Esophagus muscularis mucosa (tissue), 4 donors: ENCODE measurements around the gene CTNNA1.

ENCODE experiments used
- EP300 ChIP-seq: sonication (generic); formaldehyde crosslinking; IDR thresholded peaks from one replicate; pipeline ENCODE4 v1.6.1; 2017; ENCODE audit warnings: antibody characterized with exemption
- POLR2A ChIP-seq: fragments of 450-650 bp; IDR thresholded peaks from one replicate; pipeline ENCODE4 v1.6.1; 2017; ENCODE audit warnings: antibody characterized with exemption, moderate library complexity, mild to moderate bottlenecking, low read depth
- POLR2AphosphoS5 ChIP-seq, 2 donors: sonication (generic); formaldehyde crosslinking; IDR thresholded peaks; one replicate each; pipeline ENCODE4 v1.6.1; 2017; ENCODE audit warnings: antibody characterized with exemption in 2 of 2
- TF ChIP-seq, protein P1 (sequence below), 3 experiments: fragments of 200-600 bp in 2 of 3; fragments of 450-650 bp in 1 of 3; sonication (generic) in 2 of 3; IDR thresholded peaks; one replicate each; pipeline ENCODE4 v1.5.1; 2017 to 2019; ENCODE audit warnings: antibody characterized with exemption in 3 of 3, mild to moderate bottlenecking in 2 of 3, moderate library complexity in 1 of 3

DNA sequence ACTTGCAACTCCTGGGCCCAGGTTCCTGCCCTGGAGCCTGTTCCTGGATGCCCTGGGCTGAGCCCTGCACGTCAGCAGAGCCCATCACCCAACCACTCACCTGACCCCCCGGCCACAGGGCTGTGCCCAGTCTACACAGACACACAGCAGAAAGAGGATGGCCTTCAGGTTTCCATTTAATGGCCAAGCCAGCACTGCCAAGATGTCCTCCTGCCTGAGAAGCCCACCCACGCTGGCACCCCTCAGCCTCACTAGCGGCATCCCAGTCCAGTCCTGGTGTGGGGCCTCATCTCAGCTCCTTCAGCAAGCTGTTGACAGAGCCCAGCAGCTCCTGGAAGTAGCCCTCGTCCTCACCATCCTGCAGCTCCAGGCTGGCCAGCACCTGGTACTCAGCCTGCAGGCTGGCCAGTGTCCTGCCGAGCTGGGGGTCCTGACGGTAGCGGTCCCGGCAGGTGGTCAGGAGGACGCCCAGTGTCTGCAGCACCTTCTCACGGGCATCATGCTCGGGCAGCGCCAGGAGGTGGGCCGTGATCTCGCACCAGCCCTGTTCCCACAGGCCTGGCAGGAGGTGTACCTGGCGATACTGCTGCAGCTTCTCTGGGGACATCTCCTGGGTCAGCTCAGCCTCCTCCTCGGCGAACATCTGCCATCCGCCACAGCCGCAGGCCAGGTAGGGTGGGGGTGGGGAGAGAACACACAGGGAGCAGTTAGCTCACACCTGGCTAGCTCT is 193.8 kb downstream of the CTNNA1 start:
- TF ChIP-seq, protein P1, sequence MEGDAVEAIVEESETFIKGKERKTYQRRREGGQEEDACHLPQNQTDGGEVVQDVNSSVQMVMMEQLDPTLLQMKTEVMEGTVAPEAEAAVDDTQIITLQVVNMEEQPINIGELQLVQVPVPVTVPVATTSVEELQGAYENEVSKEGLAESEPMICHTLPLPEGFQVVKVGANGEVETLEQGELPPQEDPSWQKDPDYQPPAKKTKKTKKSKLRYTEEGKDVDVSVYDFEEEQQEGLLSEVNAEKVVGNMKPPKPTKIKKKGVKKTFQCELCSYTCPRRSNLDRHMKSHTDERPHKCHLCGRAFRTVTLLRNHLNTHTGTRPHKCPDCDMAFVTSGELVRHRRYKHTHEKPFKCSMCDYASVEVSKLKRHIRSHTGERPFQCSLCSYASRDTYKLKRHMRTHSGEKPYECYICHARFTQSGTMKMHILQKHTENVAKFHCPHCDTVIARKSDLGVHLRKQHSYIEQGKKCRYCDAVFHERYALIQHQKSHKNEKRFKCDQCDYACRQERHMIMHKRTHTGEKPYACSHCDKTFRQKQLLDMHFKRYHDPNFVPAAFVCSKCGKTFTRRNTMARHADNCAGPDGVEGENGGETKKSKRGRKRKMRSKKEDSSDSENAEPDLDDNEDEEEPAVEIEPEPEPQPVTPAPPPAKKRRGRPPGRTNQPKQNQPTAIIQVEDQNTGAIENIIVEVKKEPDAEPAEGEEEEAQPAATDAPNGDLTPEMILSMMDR (IDR thresholded peaks at IDR 0.05): no peak
- TF ChIP-seq POLR2A: no peak
- no peak for TF ChIP-seq EP300
- no peak for TF ChIP-seq POLR2AphosphoS5 (IDR thresholded peaks at IDR 0.05)
